Muscle layer of colon (tissue), 2 donors: Measurements from ENCODE around the gene SNX27.

ENCODE experiments used
- H3K27ac ChIP-seq: one replicate; pipeline ENCODE4 v1.7.0; 2013; ENCODE audit warnings: low read depth, mild to moderate bottlenecking, low read length, moderate library complexity
- H3K27me3 ChIP-seq, 2 donors: one replicate each; pipeline ENCODE4 v1.7.0; 2013; ENCODE audit warnings: low read length in 2 of 2, mild to moderate bottlenecking in 2 of 2; ENCODE audit not compliant: insufficient read depth in 2 of 2, control insufficient read depth in 1 of 2
- H3K36me3 ChIP-seq: one replicate; pipeline ENCODE4 v1.7.0; 2013; ENCODE audit warnings: mild to moderate bottlenecking, low read length; ENCODE audit not compliant: insufficient read depth
- H3K4me1 ChIP-seq: one replicate; pipeline ENCODE4 v1.7.0; 2013; ENCODE audit warnings: mild to moderate bottlenecking, low read length; ENCODE audit not compliant: insufficient read depth
- H3K4me3 ChIP-seq, 2 donors: one replicate each; pipeline ENCODE4 v1.7.0; 2013; ENCODE audit warnings: low read length in 2 of 2, low read depth in 1 of 2, mild to moderate bottlenecking in 1 of 2, moderate library complexity in 1 of 2
- H3K9ac ChIP-seq: one replicate; pipeline ENCODE4 v1.7.0; 2013; ENCODE audit warnings: low read length
- H3K9me3 ChIP-seq: one replicate; pipeline ENCODE4 v1.7.0; 2013; ENCODE audit warnings: mild to moderate bottlenecking, low read length
- donor health status: abdominal sarcoma.
- donor health status: Adenocarcinoma of cecum.

The SNX27 gene

DNA sequence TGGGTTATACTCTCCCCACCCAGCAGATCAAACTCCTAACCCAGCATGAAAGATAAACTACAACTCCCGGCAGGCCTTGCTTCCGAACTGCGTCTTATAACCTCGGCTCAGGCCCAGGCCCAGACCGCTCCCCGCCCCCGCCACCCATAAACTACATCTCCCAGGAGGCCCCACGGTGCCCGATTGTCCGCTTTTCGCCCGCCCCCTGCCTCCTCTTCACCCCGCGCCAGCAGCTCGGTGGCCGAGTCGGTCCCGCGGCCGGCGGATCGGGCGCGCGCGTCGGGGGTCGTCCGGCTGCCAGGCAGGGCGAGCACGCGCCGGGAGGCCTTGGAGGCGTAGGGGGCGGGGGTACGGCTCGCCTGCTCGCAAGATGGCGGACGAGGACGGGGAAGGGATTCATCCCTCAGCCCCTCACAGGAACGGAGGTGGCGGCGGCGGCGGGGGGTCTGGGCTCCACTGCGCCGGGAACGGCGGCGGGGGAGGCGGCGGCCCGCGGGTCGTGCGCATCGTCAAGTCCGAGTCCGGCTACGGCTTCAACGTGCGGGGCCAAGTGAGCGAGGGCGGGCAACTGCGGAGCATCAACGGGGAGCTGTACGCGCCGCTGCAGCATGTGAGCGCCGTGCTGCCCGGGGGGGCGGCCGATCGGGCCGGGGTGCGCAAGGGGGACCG is at the start of gene SNX27:
Gene SNX27 (plus strand): TSS at position 219 of the 669 bp plus-strand sequence. CDS start 152 bp downstream, at position 371.
- Histone ChIP-seq H3K27me3 (no peaks in the 10 kb centered on the region), H3K27ac (peak within 1 kb of the TSS; percentile 88), H3K4me1 (peaks cover 27% of the 10 kb centered on the region), H3K9ac (peak within 1 kb of the TSS; percentile 75), H3K4me3 (peak within 1 kb of the TSS; percentile 84 to 96), H3K9me3 (no peaks in the 10 kb centered on the region), H3K36me3 (no peaks in the 10 kb centered on the region)

DNA sequence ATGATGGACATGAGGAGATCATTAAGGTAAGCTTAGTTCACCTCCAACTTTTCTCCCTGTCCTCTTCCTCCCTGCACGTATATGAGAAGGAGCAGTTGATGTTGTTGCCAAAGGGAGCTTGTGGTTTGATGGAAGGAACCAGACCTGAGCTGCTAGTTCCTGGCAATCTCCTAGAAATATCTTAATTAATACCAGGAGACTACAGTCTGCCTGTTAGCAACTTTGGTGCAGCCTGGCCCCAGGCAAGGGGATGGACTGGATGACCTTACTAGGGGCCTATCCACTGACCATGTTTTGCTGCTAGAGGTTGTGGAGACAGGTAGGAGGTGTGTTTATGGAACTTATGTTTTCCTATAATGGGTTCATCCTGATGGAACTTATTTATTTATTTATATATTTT is 49.2 kb upstream of the SNX27 start:
- H3K4me3 ChIP-seq = no peak overlapping the region

DNA sequence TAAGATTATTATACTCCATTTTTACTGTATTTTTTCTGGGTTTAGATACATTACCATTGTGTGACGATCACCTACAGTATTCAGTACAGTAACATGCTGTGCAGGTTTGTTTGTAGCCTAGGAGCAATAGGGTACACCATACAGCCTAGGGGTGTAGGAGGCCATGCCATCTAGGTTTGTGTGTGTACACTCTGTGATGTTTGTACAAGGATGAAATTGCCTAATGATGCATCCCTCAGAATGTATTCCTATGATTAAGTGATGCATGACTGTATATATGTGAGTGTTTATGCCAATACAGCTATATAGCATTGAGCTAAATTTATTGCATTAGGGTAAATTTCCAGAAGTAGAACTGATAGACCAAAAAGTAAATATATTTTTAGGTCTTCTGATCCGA is 48.5 kb upstream of the SNX27 start:
- Histone ChIP-seq H3K27me3 (no peaks in the 10 kb centered on the region), H3K36me3 (peaks cover 35% of the 10 kb centered on the region), H3K4me1 (no peaks in the 10 kb centered on the region), H3K9ac (no peak overlapping the region), H3K4me3 (no peak overlapping the region), H3K27ac (no peak overlapping the region), H3K9me3 (no peaks in the 10 kb centered on the region)

More for the DNA sequence above, 49.2 kb upstream of the SNX27 start:
- no peak overlapping the region for H3K9ac ChIP-seq
- no peaks in the 10 kb centered on the region for H3K27me3 ChIP-seq
- no peaks in the 10 kb centered on the region for H3K4me1 ChIP-seq
- H3K9me3 ChIP-seq = no peaks in the 10 kb centered on the region
- H3K27ac ChIP-seq = no peak overlapping the region
- peaks cover 31% of the 10 kb centered on the region for H3K36me3 ChIP-seq

DNA sequence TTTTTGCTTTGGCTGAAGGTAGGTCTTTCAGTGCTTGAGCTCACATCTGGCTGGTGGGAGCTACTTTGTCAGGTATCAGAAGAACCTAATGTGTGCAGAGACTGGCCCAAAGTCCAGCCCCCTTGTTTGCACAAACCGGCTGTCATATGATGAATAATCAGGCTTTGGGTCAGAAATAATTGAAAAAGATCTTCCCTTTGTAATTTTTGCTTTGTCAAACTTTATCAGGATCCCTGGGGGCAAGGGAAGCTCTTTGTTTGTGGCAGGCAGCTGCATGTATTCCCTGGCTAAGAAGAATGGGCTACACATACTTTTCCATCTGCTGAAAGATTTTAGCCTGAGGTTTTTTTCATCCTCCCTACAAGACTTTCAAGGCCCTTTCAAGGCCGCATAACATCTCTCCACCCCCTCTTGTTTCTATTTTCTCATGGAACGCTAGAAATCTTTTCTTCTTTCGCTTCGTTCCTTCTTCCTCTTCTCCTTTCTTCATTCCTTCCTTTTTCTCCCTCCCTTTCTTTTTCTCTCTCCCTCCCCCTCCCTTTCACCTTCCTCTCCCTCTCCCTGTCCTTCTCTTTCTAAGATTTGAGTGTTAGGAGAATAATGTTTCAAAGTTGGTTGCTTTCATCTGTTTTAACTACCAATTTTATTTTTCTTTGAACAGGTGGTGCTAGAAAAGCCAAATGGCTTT is 46.2 kb upstream of the SNX27 start:
- H3K4me3 ChIP-seq = no peak overlapping the region
- peaks cover 52% of the 10 kb centered on the region for H3K36me3 ChIP-seq
- no peaks in the 10 kb centered on the region for H3K9me3 ChIP-seq
- H3K9ac ChIP-seq = no peak overlapping the region
- no peaks in the 10 kb centered on the region for H3K27me3 ChIP-seq
- no peak overlapping the region for H3K27ac ChIP-seq
- H3K4me1 ChIP-seq = no peaks in the 10 kb centered on the region

DNA sequence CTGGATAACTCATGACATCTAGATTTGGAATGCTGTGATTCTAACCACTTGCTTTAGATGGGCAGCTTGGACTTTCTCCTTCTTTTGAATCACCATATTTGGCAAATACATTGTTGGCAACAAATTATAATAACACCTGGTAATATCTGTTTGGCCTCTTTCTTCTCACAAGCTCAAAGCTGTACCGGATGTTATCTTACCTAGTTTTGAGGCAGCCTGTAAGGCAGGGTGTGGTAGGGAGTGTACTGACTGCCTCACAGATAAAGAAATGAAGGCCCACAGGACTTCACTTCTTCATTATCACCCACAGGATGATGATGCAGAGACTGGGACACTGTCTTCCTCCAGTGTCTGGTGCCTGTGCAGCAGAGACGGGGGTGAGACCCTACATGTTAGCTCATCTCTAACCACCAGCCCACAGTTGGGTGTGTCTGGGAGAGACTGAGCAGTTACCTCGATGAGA is 43.2 kb upstream of the SNX27 start:
- Histone ChIP-seq H3K27me3 (no peaks in the 10 kb centered on the region), H3K9ac (no peak overlapping the region), H3K36me3 (peaks cover 54% of the 10 kb centered on the region), H3K4me3 (no peak overlapping the region), H3K27ac (no peak overlapping the region), H3K9me3 (no peaks in the 10 kb centered on the region), H3K4me1 (no peaks in the 10 kb centered on the region)

DNA sequence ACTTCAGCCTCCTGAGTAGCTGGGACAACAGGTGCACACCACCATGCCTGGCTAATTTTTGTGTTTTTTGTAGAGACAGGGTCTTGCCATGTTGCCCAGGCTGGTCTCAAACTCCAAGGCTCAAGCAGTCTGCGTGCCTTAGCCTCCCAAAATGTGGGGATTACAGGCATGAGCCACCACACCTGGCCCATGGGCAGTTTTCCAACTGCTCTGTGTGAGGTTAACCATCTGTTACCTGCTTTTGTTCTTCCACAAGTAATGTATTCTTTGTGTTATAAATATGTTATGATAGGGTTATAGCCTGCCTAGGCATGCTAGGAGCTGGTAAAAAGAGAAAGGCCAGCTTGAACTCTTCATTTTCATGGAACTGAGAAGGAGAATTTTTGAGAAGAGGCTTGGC is 41.0 kb upstream of the SNX27 start:
- Histone ChIP-seq H3K9me3 (no peaks in the 10 kb centered on the region), H3K27ac (no peak overlapping the region), H3K4me3 (no peak overlapping the region), H3K36me3 (peaks cover 57% of the 10 kb centered on the region), H3K27me3 (no peaks in the 10 kb centered on the region), H3K9ac (no peak overlapping the region), H3K4me1 (no peaks in the 10 kb centered on the region)

DNA sequence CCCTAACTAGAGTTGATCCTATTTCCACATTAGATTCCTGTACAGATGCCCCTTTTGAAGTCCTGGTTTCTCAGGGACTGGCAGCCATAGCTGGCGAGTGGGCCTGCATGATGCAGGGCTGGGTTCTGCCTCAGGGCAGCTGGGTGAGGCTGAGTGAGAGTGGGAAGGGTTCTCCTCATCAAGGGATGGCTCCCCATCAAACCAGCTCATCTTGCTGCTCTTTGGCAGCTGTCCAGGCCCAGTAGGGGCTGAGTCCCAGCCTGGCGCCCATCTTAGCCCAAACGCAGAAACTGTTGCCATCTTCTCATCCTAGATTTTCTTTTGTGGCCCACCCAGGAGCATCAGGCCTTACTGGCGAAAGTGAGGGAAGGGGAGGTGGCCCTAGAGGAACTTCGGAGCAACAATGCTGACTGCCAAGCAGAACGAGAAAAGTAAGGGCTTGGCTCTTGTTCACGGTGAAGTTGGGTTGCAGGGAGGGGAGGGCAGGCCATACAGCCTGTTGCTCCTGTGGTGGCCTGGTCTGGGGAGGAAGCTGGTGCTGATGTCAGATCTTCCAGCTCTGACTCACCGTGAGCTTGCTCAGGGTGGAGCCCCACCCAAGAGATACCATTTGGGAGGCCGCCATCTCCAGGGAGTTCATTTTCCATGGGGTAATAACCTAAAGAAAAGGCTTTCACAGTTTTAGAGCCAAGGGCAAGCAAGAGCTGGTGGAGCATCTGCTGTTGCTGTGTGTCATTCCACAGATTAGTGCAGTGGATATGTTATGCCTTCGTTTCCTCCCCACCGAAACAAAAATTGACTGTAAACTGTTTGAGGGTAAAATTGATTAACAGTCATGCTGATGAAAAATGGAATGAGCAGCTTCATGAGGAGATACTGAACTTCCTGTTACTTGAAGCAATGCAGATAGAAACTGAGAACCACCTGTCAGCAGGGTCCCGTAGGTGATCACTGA is 37.0 kb upstream of the SNX27 start:
- Histone ChIP-seq H3K36me3 (peaks cover 55% of the 10 kb centered on the region), H3K4me1 (no peaks in the 10 kb centered on the region), H3K4me3 (no peak overlapping the region), H3K27ac (no peak overlapping the region), H3K9me3 (no peaks in the 10 kb centered on the region), H3K27me3 (no peaks in the 10 kb centered on the region), H3K9ac (no peak overlapping the region)

DNA sequence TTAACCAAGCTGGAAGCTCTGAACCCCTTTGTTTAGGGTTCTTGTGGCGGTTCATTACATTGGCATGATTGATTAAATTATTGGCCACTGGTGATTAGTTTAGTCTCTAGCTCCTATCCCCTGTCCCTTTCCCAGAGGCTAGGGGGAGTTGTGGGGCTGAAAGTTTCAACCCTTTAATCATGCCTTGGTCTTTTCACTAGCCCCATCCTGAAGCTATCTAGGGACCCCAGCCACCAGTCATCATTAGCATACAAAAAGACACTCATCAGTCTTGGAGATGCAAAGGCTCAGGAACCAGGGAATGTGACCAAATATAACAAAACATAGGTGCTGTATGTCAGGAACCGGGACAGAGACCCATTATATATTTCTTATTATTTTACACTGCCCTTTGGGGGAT is 34.7 kb upstream of the SNX27 start:
- Histone ChIP-seq H3K4me3 (no peak overlapping the region), H3K9ac (no peak overlapping the region), H3K36me3 (peaks cover 55% of the 10 kb centered on the region), H3K9me3 (no peaks in the 10 kb centered on the region), H3K4me1 (no peaks in the 10 kb centered on the region), H3K27me3 (no peaks in the 10 kb centered on the region), H3K27ac (no peak overlapping the region)

DNA sequence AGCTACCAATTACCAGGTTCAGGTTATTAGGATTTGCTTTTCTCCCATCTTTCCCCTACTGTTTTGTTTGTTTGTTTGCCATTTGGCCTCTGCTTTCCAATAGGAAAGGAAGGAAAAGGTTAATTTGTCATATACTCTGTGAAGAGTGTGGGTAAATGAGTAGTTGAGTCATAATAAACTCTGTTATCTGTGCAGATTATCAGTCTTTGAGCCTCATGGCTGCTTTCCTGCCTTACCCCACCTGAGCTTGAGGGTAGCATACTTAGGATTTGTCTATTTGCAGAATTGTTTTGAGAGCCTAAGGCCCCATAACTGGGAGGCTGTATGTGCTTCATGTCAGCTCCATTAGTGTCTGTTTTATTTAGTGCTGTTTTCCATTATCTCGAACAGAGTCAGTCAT is 32.9 kb upstream of the SNX27 start:
- Histone ChIP-seq H3K4me3 (no peak overlapping the region), H3K4me1 (no peaks in the 10 kb centered on the region), H3K27ac (no peak overlapping the region), H3K36me3 (peaks cover 44% of the 10 kb centered on the region), H3K9ac (no peak overlapping the region), H3K9me3 (no peaks in the 10 kb centered on the region), H3K27me3 (no peaks in the 10 kb centered on the region)

DNA sequence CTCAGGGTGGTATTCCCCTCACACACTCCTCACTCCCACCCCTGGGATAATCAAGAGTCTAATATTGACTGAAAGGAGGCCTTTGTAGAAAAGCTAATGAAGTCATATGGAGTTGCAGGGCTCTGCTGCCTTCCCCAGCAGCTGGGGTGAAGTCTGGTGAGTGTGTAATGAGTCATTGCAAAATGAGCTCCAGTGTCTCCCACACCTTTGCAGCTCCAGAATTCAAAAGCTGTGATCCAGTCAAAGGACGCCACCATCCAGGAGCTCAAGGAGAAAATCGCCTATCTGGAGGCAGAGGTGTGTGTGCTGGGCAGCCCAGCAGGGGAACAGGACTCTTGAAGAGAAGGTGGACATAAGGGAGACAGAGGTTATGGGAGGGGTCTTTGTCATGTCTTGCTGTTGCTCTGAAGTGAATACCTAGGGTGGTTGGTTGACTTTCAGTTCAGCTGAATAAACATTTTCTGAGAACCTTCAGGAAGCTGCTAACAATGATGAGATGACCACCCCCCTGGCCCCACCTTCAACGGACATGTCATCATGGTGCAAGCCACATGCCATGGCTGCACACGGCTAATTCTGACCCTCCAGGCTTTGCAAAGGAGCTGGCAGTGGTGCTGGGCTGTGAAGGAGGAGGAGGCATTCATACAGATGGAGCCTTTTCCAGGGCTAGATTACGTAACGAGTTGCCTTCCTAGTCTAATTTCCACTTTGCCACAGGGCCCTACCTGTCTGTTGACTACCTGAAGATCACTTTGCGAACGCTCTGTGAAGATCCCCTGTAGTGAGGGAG is 32.2 kb upstream of the SNX27 start:
- peaks cover 4% of the 10 kb centered on the region for H3K4me1 ChIP-seq
- H3K9me3 ChIP-seq = no peaks in the 10 kb centered on the region
- no peak overlapping the region for H3K27ac ChIP-seq
- H3K36me3 ChIP-seq = peaks cover 37% of the 10 kb centered on the region
- H3K4me3 ChIP-seq = no peak overlapping the region
- H3K27me3 ChIP-seq = no peaks in the 10 kb centered on the region
- no peak overlapping the region for H3K9ac ChIP-seq

DNA sequence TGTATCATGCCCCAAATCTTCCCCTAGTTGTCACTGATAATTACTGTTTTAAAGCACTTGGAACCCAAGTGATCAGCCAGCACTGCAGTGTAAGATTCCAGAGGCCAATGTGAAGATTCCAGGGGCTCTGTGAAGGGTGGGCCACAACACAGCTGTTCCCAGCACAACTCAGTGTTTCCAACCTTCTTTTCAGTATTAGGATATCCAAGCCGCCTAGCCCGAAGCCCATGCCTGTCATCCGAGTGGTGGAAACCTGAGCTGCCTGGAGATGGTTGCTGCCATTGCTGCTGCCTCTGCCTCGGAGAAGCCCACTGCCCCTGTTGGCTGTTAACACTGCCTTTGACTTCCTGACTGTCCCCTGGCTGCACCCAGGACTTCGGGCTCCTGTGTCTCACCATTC is 30.4 kb upstream of the SNX27 start:
- Histone ChIP-seq H3K4me1 (peaks cover 4% of the 10 kb centered on the region), H3K36me3 (peaks cover 20% of the 10 kb centered on the region), H3K9me3 (no peaks in the 10 kb centered on the region), H3K27me3 (no peaks in the 10 kb centered on the region), H3K9ac (no peak overlapping the region), H3K27ac (no peak overlapping the region), H3K4me3 (no peak overlapping the region)
